ENCODE results near the gene UBAC2. TPM values are rescaled to one million over a fixed set of nuclear protein-coding genes. Genes with fewer than 3 reads are reported as not detected.

Gene UBAC2
- total RNA-seq, 4 donors from 2014 or later = 67.3 to 111 (median 93.8) TPM

- H3K36me3 ChIP-seq = peaks cover 5% of the 10 kb centered on the region
- no peak overlapping the region for H3K27ac ChIP-seq
- no peak for DNase-seq (ENCODE audit: low spot score in 2 of 2)
- 96% methylated on average over 22 of the region's 22 CpGs for WGBS
- H3K4me1 ChIP-seq = peaks cover 54% of the 10 kb centered on the region
- TF ChIP-seq CTCF (IDR thresholded peaks at IDR 0.05) = no peak
- no peak for TF ChIP-seq EP300 (IDR thresholded peaks at IDR 0.05)
- no peak for TF ChIP-seq POLR2A (IDR thresholded peaks at IDR 0.05)
- no peak for TF ChIP-seq POLR2AphosphoS5 (IDR thresholded peaks at IDR 0.05)
- no peaks in the 10 kb centered on the region for H3K27me3 ChIP-seq
- H3K9me3 ChIP-seq = no peaks in the 10 kb centered on the region
- no peak overlapping the region for H3K4me3 ChIP-seq
Observed at GRCh38 chr13:99205621-99206220, 5.1 kb downstream of the UBAC2 start.

- H3K36me3 ChIP-seq = peaks cover 5% of the 10 kb centered on the region
- TF ChIP-seq POLR2AphosphoS5 (IDR thresholded peaks at IDR 0.05) = no peak
- no peak for TF ChIP-seq CTCF (IDR thresholded peaks at IDR 0.05)
- TF ChIP-seq EP300 (IDR thresholded peaks at IDR 0.05) = no peak
- no peak for TF ChIP-seq POLR2A (IDR thresholded peaks at IDR 0.05)
- WGBS = 96% methylated on average over 8 of the region's 8 CpGs
- H3K9me3 ChIP-seq = no peaks in the 10 kb centered on the region
- no peak overlapping the region for H3K4me3 ChIP-seq
- no peaks in the 10 kb centered on the region for H3K27me3 ChIP-seq
- no peak overlapping the region for H3K27ac ChIP-seq
- DNase-seq (ENCODE audit: low spot score in 2 of 2) = no peak
- peaks cover 54% of the 10 kb centered on the region for H3K4me1 ChIP-seq
Observed at GRCh38 chr13:99206226-99206625, 5.6 kb downstream of the UBAC2 start.

- Histone ChIP-seq H3K9me3 (no peaks in the 10 kb centered on the region), H3K27me3 (no peaks in the 10 kb centered on the region), H3K4me1 (peaks cover 57% of the 10 kb centered on the region), H3K27ac (no peak overlapping the region), H3K4me3 (no peak overlapping the region), H3K36me3 (peaks cover 5% of the 10 kb centered on the region)
- TF ChIP-seq CTCF (IDR thresholded peaks at IDR 0.05) = no peak
- TF ChIP-seq POLR2AphosphoS5 (IDR thresholded peaks at IDR 0.05) = no peak
- no peak for TF ChIP-seq EP300 (IDR thresholded peaks at IDR 0.05)
- no peak for TF ChIP-seq POLR2A (IDR thresholded peaks at IDR 0.05)
- no peak for DNase-seq (ENCODE audit: low spot score in 2 of 2)
- WGBS = 92% methylated on average over 5 of the region's 5 CpGs
Observed at GRCh38 chr13:99206873-99207272, 6.2 kb downstream of the UBAC2 start.

GRCh38 chr13:99207511-99207910, 6.9 kb downstream of the UBAC2 start:
- Histone ChIP-seq H3K4me1 (peaks cover 51% of the 10 kb centered on the region), H3K9me3 (no peaks in the 10 kb centered on the region), H3K36me3 (peaks cover 5% of the 10 kb centered on the region), H3K27me3 (no peaks in the 10 kb centered on the region), H3K4me3 (no peak overlapping the region), H3K27ac (no peak overlapping the region)
- WGBS = 88% methylated on average over 7 of the region's 7 CpGs
- no peak for DNase-seq (ENCODE audit: low spot score in 2 of 2)
- no peak for TF ChIP-seq CTCF (IDR thresholded peaks at IDR 0.05)
- no peak for TF ChIP-seq POLR2A (IDR thresholded peaks at IDR 0.05)
- TF ChIP-seq EP300 (IDR thresholded peaks at IDR 0.05) = no peak
- no peak for TF ChIP-seq POLR2AphosphoS5 (IDR thresholded peaks at IDR 0.05)

- TF ChIP-seq POLR2AphosphoS5 (IDR thresholded peaks at IDR 0.05) (no peak), POLR2A (IDR thresholded peaks at IDR 0.05) (no peak), EP300 (IDR thresholded peaks at IDR 0.05) (no peak), CTCF (IDR thresholded peaks at IDR 0.05) (no peak)
- no peaks in the 10 kb centered on the region for H3K9me3 ChIP-seq
- H3K36me3 ChIP-seq = peaks cover 5% of the 10 kb centered on the region
- H3K27ac ChIP-seq = no peak overlapping the region
- peaks cover 44% of the 10 kb centered on the region for H3K4me1 ChIP-seq
- 73% methylated on average over 3 of the region's 3 CpGs for WGBS
- no peaks in the 10 kb centered on the region for H3K27me3 ChIP-seq
- H3K4me3 ChIP-seq = no peak overlapping the region
- DNase-seq (ENCODE audit: low spot score in 2 of 2) = no peak
Observed at GRCh38 chr13:99208185-99208584, 7.5 kb downstream of the UBAC2 start.

Data from suprapubic skin (tissue), 4 donors.